Measurements from ENCODE around the gene BHLHA15. TPM values are rescaled to one million over a fixed set of nuclear protein-coding genes. Genes with fewer than 3 reads are reported as not detected.

The BHLHA15 gene
- total and polyA plus RNA-seq, 2 of the 13 experiments (the other 11 are each of a cell fraction or from before 2014, with no cell fraction given), result 1.9 to 6.1 TPM

GRCh38 chr7:98251601-98252424, 40.6 kb downstream of the BHLHA15 start, which contains the start of gene TECPR1 (continued):
- no peak for TF ChIP-seq AGO1 (IDR thresholded peaks at IDR 0.05; ENCODE audit: low read depth, low read length, poor library complexity, severe bottlenecking)
- no peak for TF ChIP-seq PAF1 (CRISPR knock-in tag; IDR thresholded peaks at IDR 0.05)
- TF ChIP-seq CBX5 (CRISPR knock-in tag; IDR thresholded peaks at IDR 0.05; ENCODE audit: borderline replicate concordance), result no peak
- no peak for TF ChIP-seq ZNF549 (CRISPR knock-in tag; IDR thresholded peaks at IDR 0.05)
- TF ChIP-seq TBX2 (CRISPR knock-in tag; IDR thresholded peaks at IDR 0.05; ENCODE audit: borderline replicate concordance), result peak; percentile 82
- no peak for TF ChIP-seq ZNF878 (CRISPR knock-in tag; IDR thresholded peaks at IDR 0.05)
- peak; percentile 80 for TF ChIP-seq MAX (IDR thresholded peaks at IDR 0.05)
- no peak for TF ChIP-seq SYNCRIP (IDR thresholded peaks at IDR 0.05; ENCODE audit: insufficient read depth, low read depth, low read length)
- no peak for TF ChIP-seq MBNL3 (CRISPR knock-in tag; conservative IDR thresholded peaks at IDR 0.05)
- TF ChIP-seq ZNF687 (CRISPR knock-in tag; IDR thresholded peaks at IDR 0.05), result peak; percentile 89
- peak; percentile 85 to 95 for TF ChIP-seq NR2F1 (CRISPR knock-in tag; IDR thresholded peaks at IDR 0.05)
- TF ChIP-seq ZHX2 (IDR thresholded peaks at IDR 0.05; ENCODE audit: low read depth), result no peak; the same call in 1 of the 2 replicates
- no peak for TF ChIP-seq ZHX2 (CRISPR knock-in tag; IDR thresholded peaks at IDR 0.05; ENCODE audit: borderline replicate concordance)
- TF ChIP-seq ZNF160 (CRISPR knock-in tag; IDR thresholded peaks at IDR 0.05), result peak; percentile 82; the same call in 1 of the 2 replicates

All from HepG2 (cell line).